ENCODE data around the gene SPAG16. TPM values are rescaled to one million over a fixed set of nuclear protein-coding genes. Genes with fewer than 3 reads are reported as not detected.
A peak's percentile ranks its signal among the peaks of the same experiment; 100 is the strongest.

The SPAG16 gene
- total RNA-seq: 1 to 10 TPM; 1.1 to 8.8 (median 6.3) TPM

DNA sequence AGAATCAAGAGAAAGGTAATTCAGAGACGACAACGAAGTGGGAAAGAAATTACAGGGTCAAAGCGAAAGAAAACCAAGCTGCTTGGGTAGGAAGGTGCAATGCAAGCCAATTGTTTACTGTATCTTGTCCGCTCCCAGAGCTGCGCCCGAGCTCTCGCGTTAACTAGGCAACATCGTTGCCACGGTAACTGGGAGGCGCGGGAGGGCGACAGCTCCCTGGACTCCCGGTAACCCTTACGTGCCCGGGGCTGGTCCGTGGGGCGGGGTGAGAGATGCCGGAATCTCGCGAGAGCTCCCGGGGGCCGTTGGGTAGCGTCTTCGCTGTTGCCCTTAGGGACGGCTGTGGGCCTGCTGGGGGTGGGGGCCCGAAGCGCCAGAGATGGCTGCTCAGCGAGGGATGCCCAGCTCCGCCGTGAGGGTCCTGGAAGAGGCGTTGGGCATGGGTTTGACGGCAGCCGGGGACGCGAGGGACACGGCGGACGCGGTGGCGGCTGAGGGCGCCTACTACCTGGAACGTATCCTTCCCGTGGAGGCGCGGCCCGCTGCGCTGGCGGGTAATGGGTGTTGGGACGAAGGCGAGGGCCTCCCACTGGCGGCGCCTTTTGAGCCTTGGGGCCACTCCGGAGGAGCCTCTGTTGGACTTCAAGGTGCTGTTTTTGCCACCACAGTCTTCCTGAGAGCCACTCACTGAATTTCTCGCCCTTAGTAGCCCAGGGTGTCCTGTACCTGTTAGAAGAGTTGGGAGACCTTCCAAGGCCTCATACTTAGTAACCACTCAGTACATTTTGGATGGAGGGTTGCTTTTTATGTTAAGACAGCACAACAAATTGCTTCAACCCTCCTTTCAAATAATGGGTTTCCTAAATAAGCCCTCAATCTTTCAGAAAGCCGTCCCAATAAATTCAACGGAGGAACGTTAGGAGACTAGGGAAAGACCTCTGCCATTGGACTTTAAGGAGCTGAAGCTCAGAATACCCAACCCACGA is at the start of gene SPAG16:
SPAG16 (plus strand) TSS at position 360 of the 986 bp plus-strand sequence.
- DNase-seq (peak; percentile 64 to 86), ATAC-seq (peak; percentile 73 to 91)
- in situ Hi-C loops (cut with MboI; ENCODE audit: low sequenced_read_pairs in 4 of 4): no loop called here
- Histone ChIP-seq H3K27ac (peak within 1 kb of the TSS; percentile 54 to 68 (median 59)), H3K4me1 (peaks cover 0 to 19% of the 10 kb centered on the region in 2 donors), H3K27me3 (no peaks in the 10 kb centered on the region), H3K36me3 (no peaks in the 10 kb centered on the region), H3K9me3 (no peaks in the 10 kb centered on the region), H3K4me3 (peak within 1 kb of the TSS; percentile 63 to 93 (median 82))
- no peak for TF ChIP-seq POLR2A (IDR thresholded peaks at IDR 0.05)
- TF ChIP-seq, protein P1, sequence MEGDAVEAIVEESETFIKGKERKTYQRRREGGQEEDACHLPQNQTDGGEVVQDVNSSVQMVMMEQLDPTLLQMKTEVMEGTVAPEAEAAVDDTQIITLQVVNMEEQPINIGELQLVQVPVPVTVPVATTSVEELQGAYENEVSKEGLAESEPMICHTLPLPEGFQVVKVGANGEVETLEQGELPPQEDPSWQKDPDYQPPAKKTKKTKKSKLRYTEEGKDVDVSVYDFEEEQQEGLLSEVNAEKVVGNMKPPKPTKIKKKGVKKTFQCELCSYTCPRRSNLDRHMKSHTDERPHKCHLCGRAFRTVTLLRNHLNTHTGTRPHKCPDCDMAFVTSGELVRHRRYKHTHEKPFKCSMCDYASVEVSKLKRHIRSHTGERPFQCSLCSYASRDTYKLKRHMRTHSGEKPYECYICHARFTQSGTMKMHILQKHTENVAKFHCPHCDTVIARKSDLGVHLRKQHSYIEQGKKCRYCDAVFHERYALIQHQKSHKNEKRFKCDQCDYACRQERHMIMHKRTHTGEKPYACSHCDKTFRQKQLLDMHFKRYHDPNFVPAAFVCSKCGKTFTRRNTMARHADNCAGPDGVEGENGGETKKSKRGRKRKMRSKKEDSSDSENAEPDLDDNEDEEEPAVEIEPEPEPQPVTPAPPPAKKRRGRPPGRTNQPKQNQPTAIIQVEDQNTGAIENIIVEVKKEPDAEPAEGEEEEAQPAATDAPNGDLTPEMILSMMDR (IDR thresholded peaks at IDR 0.05 in 4 of 5, conservative IDR thresholded peaks at IDR 0.05 in 1 of 5): no peak
- intact Hi-C loops (cut with DNase I; ENCODE audit: low total_unique reads): no loop called here

- intact Hi-C loops (cut with DNase I; ENCODE audit: low total_unique reads): no loop called here
- in situ Hi-C loops (cut with MboI; ENCODE audit: low sequenced_read_pairs in 4 of 4): loop anchor here in 1 of 4 donors (25.0 kb wide), 1 partner anchor 703 kb away; no protein-coding TSS in a partner anchor
Observed at GRCh38 chr2:213234641-213235040, 49.6 kb upstream of the SPAG16 start.

DNA sequence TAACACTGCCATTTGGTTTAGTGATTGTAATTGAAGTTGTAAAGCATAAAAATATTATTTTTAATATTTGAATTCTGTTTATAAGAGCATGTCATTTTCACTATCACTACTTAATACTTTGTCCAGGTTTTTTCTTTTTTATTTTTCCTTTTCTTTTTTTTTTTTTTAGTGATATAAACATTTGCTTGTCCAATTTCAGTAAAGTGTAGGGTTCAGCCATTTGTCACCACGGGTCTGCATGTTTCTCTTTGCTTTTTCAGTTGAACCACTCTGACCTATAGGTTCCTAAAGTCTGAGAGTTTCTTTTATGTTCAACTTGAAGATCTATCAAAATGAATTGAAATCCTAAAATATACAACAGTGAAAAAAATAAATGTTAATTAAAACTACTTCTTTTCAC is 48.5 kb upstream of the SPAG16 start:
- intact Hi-C loops (cut with DNase I; ENCODE audit: low total_unique reads): no loop called here
- Histone ChIP-seq H3K4me3 (no peak overlapping the region), H3K27me3 (no peaks in the 10 kb centered on the region), H3K9me3 (no peaks in the 10 kb centered on the region), H3K27ac (no peak overlapping the region), H3K4me1 (no peaks in the 10 kb centered on the region), H3K36me3 (no peaks in the 10 kb centered on the region)
- DNase-seq: no peak
- in situ Hi-C loops (cut with MboI; ENCODE audit: low sequenced_read_pairs in 4 of 4): loop anchor here in 1 of 4 donors (25.0 kb wide), 1 partner anchor 702 kb away; no protein-coding TSS in a partner anchor
- no peak for ATAC-seq
- TF ChIP-seq, protein P1 (IDR thresholded peaks at IDR 0.05 in 4 of 5, conservative IDR thresholded peaks at IDR 0.05 in 1 of 5): no peak
- TF ChIP-seq POLR2A (IDR thresholded peaks at IDR 0.05): no peak

More at GRCh38 chr2:213234641-213235040, 49.6 kb upstream of the SPAG16 start:
- Histone ChIP-seq H3K9me3 (no peaks in the 10 kb centered on the region), H3K27me3 (no peaks in the 10 kb centered on the region), H3K36me3 (no peaks in the 10 kb centered on the region), H3K4me3 (no peak overlapping the region), H3K27ac (no peak overlapping the region), H3K4me1 (no peaks in the 10 kb centered on the region)
- ATAC-seq (no peak), DNase-seq (no peak)
- TF ChIP-seq, protein P1 (IDR thresholded peaks at IDR 0.05 in 4 of 5, conservative IDR thresholded peaks at IDR 0.05 in 1 of 5): no peak
- no peak for TF ChIP-seq POLR2A (IDR thresholded peaks at IDR 0.05)

- H3K27me3 ChIP-seq: no peaks in the 10 kb centered on the region
- H3K9me3 ChIP-seq: no peaks in the 10 kb centered on the region
- no peaks in the 10 kb centered on the region for H3K4me1 ChIP-seq
- in situ Hi-C loops (cut with MboI; ENCODE audit: low sequenced_read_pairs in 4 of 4): loop anchor here in 1 of 4 donors (25.0 kb wide), 1 partner anchor 700 kb away; no protein-coding TSS in a partner anchor
- intact Hi-C loops (cut with DNase I; ENCODE audit: low total_unique reads): no loop called here
- no peak overlapping the region for H3K27ac ChIP-seq
- ATAC-seq (no peak), DNase-seq (no peak)
- no peak overlapping the region for H3K4me3 ChIP-seq
- no peaks in the 10 kb centered on the region for H3K36me3 ChIP-seq
- TF ChIP-seq, protein P1 (IDR thresholded peaks at IDR 0.05 in 4 of 5, conservative IDR thresholded peaks at IDR 0.05 in 1 of 5): no peak
- TF ChIP-seq POLR2A (IDR thresholded peaks at IDR 0.05): no peak
Observed at GRCh38 chr2:213237251-213237650, 47.0 kb upstream of the SPAG16 start.
